ENCODE data around the gene EXOC3. TPM values are rescaled to one million over a fixed set of nuclear protein-coding genes. Genes with fewer than 3 reads are reported as not detected.
"Not testable (repeated sequence)": the region's sequence is repeated elsewhere in the genome, so short reads cannot be mapped to it uniquely, and the experiment has no call there.

Gene EXOC3
- total RNA-seq, 2 experiments from 2014 or later: 31.0 to 58.2 TPM

GRCh38 chr5:401146-402034 lies 41.6 kb upstream of the EXOC3 start:
- no peaks in the 10 kb centered on the region for H3K36me3 ChIP-seq (ENCODE audit: insufficient read depth, low read length)
- H4K20me1 ChIP-seq (ENCODE audit: insufficient read depth, low read length): no peaks in the 10 kb centered on the region
- TF ChIP-seq EZH2phosphoT487 (IDR thresholded peaks at IDR 0.05; ENCODE audit: borderline replicate concordance, low read depth, low read length): no peak
- no peak for TF ChIP-seq CTCF (conservative IDR thresholded peaks at IDR 0.05; ENCODE audit: low read length)
- no TSS peak for BruUV-seq (replicated peaks)
- DNase-seq (ENCODE audit: low spot score): no peak
- no peaks in the 10 kb centered on the region for H3K4me1 ChIP-seq (ENCODE audit: insufficient read depth, low read length, poor library complexity, severe bottlenecking)
- H3K9me2 ChIP-seq (ENCODE audit: insufficient read depth, low read length): no peaks in the 10 kb centered on the region
- ChIA-PET POLR2A (interaction anchor here (0.6 kb wide), 1 partner anchor 79 kb away, joined by 3 read pairs; no protein-coding TSS in a partner anchor), CTCF (ENCODE audit: unreplicated experiment) (no interaction called here)
- H3K9me3 ChIP-seq (ENCODE audit: low read length): no peaks in the 10 kb centered on the region
- H2AFZ ChIP-seq (ENCODE audit: low read length): no peak overlapping the region
- no peak overlapping the region for H3K4me2 ChIP-seq (ENCODE audit: low read length)
- no peak overlapping the region for H3K27ac ChIP-seq (ENCODE audit: low read depth, low read length, poor library complexity, severe bottlenecking)
- H3K79me2 ChIP-seq (ENCODE audit: insufficient read depth, low read depth, low read length): no peaks in the 10 kb centered on the region
- intact Hi-C loops (cut with micrococcal nuclease; ENCODE audit: unreplicated experiment): no loop called here
- no peak overlapping the region for H3K4me3 ChIP-seq (ENCODE audit: low read depth, low read length, poor library complexity, severe bottlenecking)

- POLR2A ChIA-PET; H2AFZ ChIP-seq (ENCODE audit: low read length); BruUV-seq (replicated peaks); H3K4me1 ChIP-seq (ENCODE audit: insufficient read depth, low read length, poor library complexity, severe bottlenecking); intact Hi-C loops (cut with micrococcal nuclease; ENCODE audit: unreplicated experiment); H4K20me1 ChIP-seq (ENCODE audit: insufficient read depth, low read length); H3K36me3 ChIP-seq (ENCODE audit: insufficient read depth, low read length); H3K79me2 ChIP-seq (ENCODE audit: insufficient read depth, low read depth, low read length); H3K27ac ChIP-seq (ENCODE audit: low read depth, low read length, poor library complexity, severe bottlenecking); DNase-seq (ENCODE audit: low spot score); H3K4me3 ChIP-seq (ENCODE audit: low read depth, low read length, poor library complexity, severe bottlenecking); H3K9me3 ChIP-seq (ENCODE audit: low read length); H3K4me2 ChIP-seq (ENCODE audit: low read length); CTCF ChIA-PET (ENCODE audit: unreplicated experiment); H3K9me2 ChIP-seq (ENCODE audit: insufficient read depth, low read length): not testable (repeated sequence)
Observed at GRCh38 chr5:402219-402614, 40.8 kb upstream of the EXOC3 start.

- H3K27ac ChIP-seq (ENCODE audit: low read depth, low read length, poor library complexity, severe bottlenecking): no peak overlapping the region
- no peaks in the 10 kb centered on the region for H3K9me3 ChIP-seq (ENCODE audit: low read length)
- H3K9me2 ChIP-seq (ENCODE audit: insufficient read depth, low read length): no peaks in the 10 kb centered on the region
- H3K4me2 ChIP-seq (ENCODE audit: low read length): no peak overlapping the region
- BruUV-seq (replicated peaks): no TSS peak
- ChIA-PET CTCF (ENCODE audit: unreplicated experiment) (no interaction called here), POLR2A (no interaction called here)
- no peaks in the 10 kb centered on the region for H3K4me1 ChIP-seq (ENCODE audit: insufficient read depth, low read length, poor library complexity, severe bottlenecking)
- no peaks in the 10 kb centered on the region for H3K79me2 ChIP-seq (ENCODE audit: insufficient read depth, low read depth, low read length)
- DNase-seq (ENCODE audit: low spot score): no peak
- no peaks in the 10 kb centered on the region for H3K36me3 ChIP-seq (ENCODE audit: insufficient read depth, low read length)
- intact Hi-C loops (cut with micrococcal nuclease; ENCODE audit: unreplicated experiment): no loop called here
- no peaks in the 10 kb centered on the region for H4K20me1 ChIP-seq (ENCODE audit: insufficient read depth, low read length)
- no peak overlapping the region for H2AFZ ChIP-seq (ENCODE audit: low read length)
- no peak overlapping the region for H3K4me3 ChIP-seq (ENCODE audit: low read depth, low read length, poor library complexity, severe bottlenecking)
- TF ChIP-seq EZH2phosphoT487 (IDR thresholded peaks at IDR 0.05; ENCODE audit: borderline replicate concordance, low read depth, low read length): no peak
Observed at GRCh38 chr5:402615-403359, 40.2 kb upstream of the EXOC3 start.

All from OCI-LY7 (cell line).